ELR (cell line): Measurements from ENCODE around the gene DOCK6.

Experiments used
- DNase-seq: peaks from one replicate; pipeline ENCODE4 v3.0.0-alpha.2; 2015; ENCODE audit warnings: low read depth

DOCK6 gene

GRCh38 chr19:11223200-11223599, 39.1 kb downstream of the DOCK6 start:
- DNase-seq = no peak

GRCh38 chr19:11221082-11221598, 41.2 kb downstream of the DOCK6 start:
- DNase-seq = no peak

GRCh38 chr19:11214387-11214786, 47.9 kb downstream of the DOCK6 start:
- no peak for DNase-seq

- no peak for DNase-seq
These were observed 51.7 kb downstream of the DOCK6 start for GRCh38 chr19:11210656-11210928.

GRCh38 chr19:11209839-11210655, 52.3 kb downstream of the DOCK6 start:
- peak; percentile 34 for DNase-seq

GRCh38 chr19:11208561-11209471, 53.5 kb downstream of the DOCK6 start:
- DNase-seq = peak; percentile 43

GRCh38 chr19:11205939-11206570, 56.3 kb downstream of the DOCK6 start:
- DNase-seq = no peak

- no peak for DNase-seq
These were observed 57.4 kb downstream of the DOCK6 start for GRCh38 chr19:11204943-11205349.

GRCh38 chr19:11204076-11204602, 58.2 kb downstream of the DOCK6 start:
- no peak for DNase-seq

GRCh38 chr19:11203194-11204075, 58.9 kb downstream of the DOCK6 start:
- peak; percentile 80 for DNase-seq

GRCh38 chr19:11202488-11203193, 59.7 kb downstream of the DOCK6 start:
- no peak for DNase-seq

- no peak for DNase-seq
These were observed 60.5 kb downstream of the DOCK6 start for GRCh38 chr19:11201791-11202190.

- DNase-seq = no peak
These were observed 61.4 kb downstream of the DOCK6 start for GRCh38 chr19:11200931-11201330.

- DNase-seq = no peak
These were observed 62.2 kb downstream of the DOCK6 start for GRCh38 chr19:11200015-11200574.

- no peak for DNase-seq
These were observed 62.8 kb downstream of the DOCK6 start for GRCh38 chr19:11199517-11199916.

GRCh38 chr19:11198769-11199424, 63.4 kb downstream of the DOCK6 start:
- no peak for DNase-seq

GRCh38 chr19:11198175-11198534, 64.2 kb downstream of the DOCK6 start:
- no peak for DNase-seq

- peak; percentile 82 for DNase-seq
These were observed 64.8 kb downstream of the DOCK6 start, which contains the start of gene KANK2 for GRCh38 chr19:11197291-11198174. KANK2 (minus strand) TSS chr19:11197545; CDS start chr19:11194511, 3,034 bp downstream.
